ENCODE results near the gene UQCC2.

UQCC2 gene

GRCh38 chr6:33754222-33754621, 42.7 kb upstream of the UQCC2 start:
- Histone ChIP-seq H3K9ac (ENCODE audit: low read length) (no peak overlapping the region), H3K27ac (ENCODE audit: low read length, poor library complexity, severe bottlenecking) (no peak overlapping the region), H4K91ac (ENCODE audit: low read length) (no peak overlapping the region), H3K36me3 (ENCODE audit: control insufficient read depth in 1 of 2, insufficient read depth in 2 of 2, low read depth in 1 of 2, low read length in 2 of 2) (no peaks in the 10 kb centered on the region), H3K4me2 (ENCODE audit: low read length, poor library complexity, severe bottlenecking) (no peak overlapping the region), H3K14ac (ENCODE audit: low read length in 2 of 2) (no peak overlapping the region), H2BK5ac (ENCODE audit: low read depth, low read length, poor library complexity, severe bottlenecking) (no peak overlapping the region), H2BK120ac (ENCODE audit: low read depth, low read length) (no peak overlapping the region), H3K23ac (ENCODE audit: low read length in 2 of 2) (no peak overlapping the region), H3K4me1 (ENCODE audit: control insufficient read depth, insufficient read depth, low read depth, low read length) (peaks cover 35% of the 10 kb centered on the region), H4K8ac (ENCODE audit: low read length) (peak overlapping the region; percentile 19), H3K18ac (ENCODE audit: low read depth in 1 of 2, low read length in 2 of 2) (no peak overlapping the region), H3K4ac (ENCODE audit: low read depth in 1 of 2, low read length in 2 of 2) (no peak overlapping the region), H3K27me3 (ENCODE audit: control insufficient read depth in 1 of 2, insufficient read depth in 1 of 2, low read length in 2 of 2) (peaks cover 0 to 53% of the 10 kb centered on the region in 2 experiments), H2BK15ac (ENCODE audit: low read depth, poor library complexity, severe bottlenecking) (no peak overlapping the region), H2BK12ac (ENCODE audit: low read length in 2 of 2) (no peak overlapping the region), H3K9me3 (ENCODE audit: control insufficient read depth, low read length) (no peaks in the 10 kb centered on the region), H3K4me3 (ENCODE audit: insufficient read depth in 1 of 2, low read depth in 1 of 2, low read length in 2 of 2) (no peak overlapping the region), H2AK5ac (ENCODE audit: low read length, severe bottlenecking) (peak overlapping the region; percentile 34), H3K79me1 (replicated peaks; ENCODE audit: low read length, poor library complexity, severe bottlenecking) (no peaks in the 10 kb centered on the region), H2AFZ (ENCODE audit: low read depth, low read length) (no peak overlapping the region)
- WGBS, result 84% methylated on average over 11 of the region's 11 CpGs
- no peak for DNase-seq

GRCh38 chr6:33752646-33753015, 41.1 kb upstream of the UQCC2 start:
- H3K4me1 ChIP-seq (ENCODE audit: control insufficient read depth, insufficient read depth, low read depth, low read length), result peaks cover 42% of the 10 kb centered on the region
- no peak overlapping the region for H2BK15ac ChIP-seq (ENCODE audit: low read depth, poor library complexity, severe bottlenecking)
- no peak overlapping the region for H3K9ac ChIP-seq (ENCODE audit: low read length)
- H3K79me1 ChIP-seq (replicated peaks; ENCODE audit: low read length, poor library complexity, severe bottlenecking), result no peaks in the 10 kb centered on the region
- H3K14ac ChIP-seq (ENCODE audit: low read length in 2 of 2), result no peak overlapping the region
- no peak overlapping the region for H4K8ac ChIP-seq (ENCODE audit: low read length)
- H4K91ac ChIP-seq (ENCODE audit: low read length), result no peak overlapping the region
- WGBS, result 86% methylated on average over 1 of the region's 1 CpG
- no peak overlapping the region for H3K4ac ChIP-seq (ENCODE audit: low read depth in 1 of 2, low read length in 2 of 2)
- H2AFZ ChIP-seq (ENCODE audit: low read depth, low read length), result no peak overlapping the region
- H3K9me3 ChIP-seq (ENCODE audit: control insufficient read depth, low read length), result no peaks in the 10 kb centered on the region
- no peak for DNase-seq
- H2BK120ac ChIP-seq (ENCODE audit: low read depth, low read length), result peak overlapping the region; percentile 64
- no peak overlapping the region for H3K23ac ChIP-seq (ENCODE audit: low read length in 2 of 2)
- H2BK5ac ChIP-seq (ENCODE audit: low read depth, low read length, poor library complexity, severe bottlenecking), result no peak overlapping the region
- H2AK5ac ChIP-seq (ENCODE audit: low read length, severe bottlenecking), result no peak overlapping the region
- no peak overlapping the region for H3K18ac ChIP-seq (ENCODE audit: low read depth in 1 of 2, low read length in 2 of 2)
- H2BK12ac ChIP-seq (ENCODE audit: low read length in 2 of 2), result peak overlapping the region in 1 of 2 experiments; percentile 95
- H3K27ac ChIP-seq (ENCODE audit: low read length, poor library complexity, severe bottlenecking), result no peak overlapping the region
- peaks cover 0 to 64% of the 10 kb centered on the region in 2 experiments for H3K27me3 ChIP-seq (ENCODE audit: control insufficient read depth in 1 of 2, insufficient read depth in 1 of 2, low read length in 2 of 2)
- H3K4me2 ChIP-seq (ENCODE audit: low read length, poor library complexity, severe bottlenecking), result no peak overlapping the region
- no peaks in the 10 kb centered on the region for H3K36me3 ChIP-seq (ENCODE audit: control insufficient read depth in 1 of 2, insufficient read depth in 2 of 2, low read depth in 1 of 2, low read length in 2 of 2)
- no peak overlapping the region for H3K4me3 ChIP-seq (ENCODE audit: insufficient read depth in 1 of 2, low read depth in 1 of 2, low read length in 2 of 2)

- Histone ChIP-seq H4K91ac (ENCODE audit: low read length) (peak overlapping the region; percentile 91), H3K9me3 (ENCODE audit: control insufficient read depth, low read length) (no peaks in the 10 kb centered on the region), H3K79me1 (replicated peaks; ENCODE audit: low read length, poor library complexity, severe bottlenecking) (no peaks in the 10 kb centered on the region), H3K14ac (ENCODE audit: low read length in 2 of 2) (peak overlapping the region in 1 of 2 experiments; percentile 57), H3K18ac (ENCODE audit: low read depth in 1 of 2, low read length in 2 of 2) (peak overlapping the region; percentile 46 to 71), H3K27me3 (ENCODE audit: control insufficient read depth in 1 of 2, insufficient read depth in 1 of 2, low read length in 2 of 2) (peaks cover 0 to 65% of the 10 kb centered on the region in 2 experiments), H3K4ac (ENCODE audit: low read depth in 1 of 2, low read length in 2 of 2) (peak overlapping the region; percentile 24 to 66), H3K4me1 (ENCODE audit: control insufficient read depth, insufficient read depth, low read depth, low read length) (peaks cover 47% of the 10 kb centered on the region), H2BK12ac (ENCODE audit: low read length in 2 of 2) (peak overlapping the region; percentile 95 to 96), H2AFZ (ENCODE audit: low read depth, low read length) (no peak overlapping the region), H2BK120ac (ENCODE audit: low read depth, low read length) (peak overlapping the region; percentile 64), H3K27ac (ENCODE audit: low read length, poor library complexity, severe bottlenecking) (no peak overlapping the region), H3K36me3 (ENCODE audit: control insufficient read depth in 1 of 2, insufficient read depth in 2 of 2, low read depth in 1 of 2, low read length in 2 of 2) (no peaks in the 10 kb centered on the region), H3K23ac (ENCODE audit: low read length in 2 of 2) (peak overlapping the region in 1 of 2 experiments; percentile 30), H3K9ac (ENCODE audit: low read length) (no peak overlapping the region), H3K4me3 (ENCODE audit: insufficient read depth in 1 of 2, low read depth in 1 of 2, low read length in 2 of 2) (no peak overlapping the region), H2AK5ac (ENCODE audit: low read length, severe bottlenecking) (peak overlapping the region; percentile 47), H2BK5ac (ENCODE audit: low read depth, low read length, poor library complexity, severe bottlenecking) (no peak overlapping the region), H2BK15ac (ENCODE audit: low read depth, poor library complexity, severe bottlenecking) (peak overlapping the region; percentile 95), H3K4me2 (ENCODE audit: low read length, poor library complexity, severe bottlenecking) (no peak overlapping the region), H4K8ac (ENCODE audit: low read length) (peak overlapping the region; percentile 77)
- WGBS, result 91% methylated on average over 15 of the region's 15 CpGs
- DNase-seq, result no peak
Measured at GRCh38 chr6:33751771-33752645, 40.5 kb upstream of the UQCC2 start.

GRCh38 chr6:33750244-33750991, 38.9 kb upstream of the UQCC2 start:
- Histone ChIP-seq H3K4ac (ENCODE audit: low read depth in 1 of 2, low read length in 2 of 2) (peak overlapping the region in 1 of 2 experiments; percentile 70), H3K23ac (ENCODE audit: low read length in 2 of 2) (no peak overlapping the region), H3K4me1 (ENCODE audit: control insufficient read depth, insufficient read depth, low read depth, low read length) (peaks cover 53% of the 10 kb centered on the region), H4K91ac (ENCODE audit: low read length) (peak overlapping the region; percentile 70), H3K4me2 (ENCODE audit: low read length, poor library complexity, severe bottlenecking) (no peak overlapping the region), H3K27ac (ENCODE audit: low read length, poor library complexity, severe bottlenecking) (no peak overlapping the region), H2BK12ac (ENCODE audit: low read length in 2 of 2) (peak overlapping the region; percentile 72 to 88), H2BK5ac (ENCODE audit: low read depth, low read length, poor library complexity, severe bottlenecking) (no peak overlapping the region), H3K9me3 (ENCODE audit: control insufficient read depth, low read length) (no peaks in the 10 kb centered on the region), H2AFZ (ENCODE audit: low read depth, low read length) (no peak overlapping the region), H4K8ac (ENCODE audit: low read length) (peak overlapping the region; percentile 68), H2BK15ac (ENCODE audit: low read depth, poor library complexity, severe bottlenecking) (peak overlapping the region; percentile 85), H2BK120ac (ENCODE audit: low read depth, low read length) (peak overlapping the region; percentile 35), H3K14ac (ENCODE audit: low read length in 2 of 2) (no peak overlapping the region), H3K4me3 (ENCODE audit: insufficient read depth in 1 of 2, low read depth in 1 of 2, low read length in 2 of 2) (no peak overlapping the region), H2AK5ac (ENCODE audit: low read length, severe bottlenecking) (peak overlapping the region; percentile 41), H3K79me1 (replicated peaks; ENCODE audit: low read length, poor library complexity, severe bottlenecking) (no peaks in the 10 kb centered on the region), H3K27me3 (ENCODE audit: control insufficient read depth in 1 of 2, insufficient read depth in 1 of 2, low read length in 2 of 2) (peaks cover 0 to 70% of the 10 kb centered on the region in 2 experiments), H3K9ac (ENCODE audit: low read length) (no peak overlapping the region), H3K36me3 (ENCODE audit: control insufficient read depth in 1 of 2, insufficient read depth in 2 of 2, low read depth in 1 of 2, low read length in 2 of 2) (no peaks in the 10 kb centered on the region), H3K18ac (ENCODE audit: low read depth in 1 of 2, low read length in 2 of 2) (peak overlapping the region; percentile 40 to 75)
- 64% methylated on average over 10 of the region's 11 CpGs for WGBS
- peak; percentile 56 for DNase-seq

All from mesenchymal stem cell (in vitro differentiated cells and primary cell).